Lung (tissue), 12 donors: Measurements from ENCODE around the gene RNASE11. TPM values are rescaled to one million over a fixed set of nuclear protein-coding genes. Genes with fewer than 3 reads are reported as not detected.

Source experiments
- ATAC-seq: fragments of 200-7000 bp; cut with Tn5 transposase; one replicate; pipeline ENCODE4 v1.9.1; 2020; ENCODE audit warnings: moderate number of reproducible peaks; ENCODE audit not compliant: insufficient read depth, low FRiP score
- DNase-seq, 3 donors: peaks; one replicate each; pipeline ENCODE4 v3.0.0-alpha.2; 2013 to 2017
- H3K27ac ChIP-seq, 2 donors: one replicate each; pipeline ENCODE4 v1.5.1; 2013; ENCODE audit warnings: mild to moderate bottlenecking in 2 of 2, moderate library complexity in 2 of 2, control low read depth in 1 of 2, inconsistent platforms in 1 of 2, low read depth in 1 of 2, low read length in 1 of 2
- H3K27me3 ChIP-seq, 3 donors: one replicate each; pipeline ENCODE4 v1.5.1; 2013; ENCODE audit warnings: low read length in 2 of 3; ENCODE audit not compliant: control insufficient read depth in 3 of 3, insufficient read depth in 3 of 3
- H3K36me3 ChIP-seq, 4 donors: one replicate each; pipeline ENCODE4 v1.5.1; 2013; ENCODE audit warnings: low read length in 4 of 4, mild to moderate bottlenecking in 1 of 4, moderate library complexity in 1 of 4; ENCODE audit not compliant: control insufficient read depth in 4 of 4, insufficient read depth in 4 of 4
- H3K4me1 ChIP-seq, 5 donors: one replicate each; pipeline ENCODE4 v1.5.1; 2013; ENCODE audit warnings: low read length in 5 of 5, mild to moderate bottlenecking in 2 of 5, moderate library complexity in 1 of 5; ENCODE audit not compliant: control insufficient read depth in 5 of 5, insufficient read depth in 5 of 5
- H3K4me3 ChIP-seq: one replicate; pipeline ENCODE4 v1.5.1; 2013; ENCODE audit warnings: mild to moderate bottlenecking, control low read depth, moderate library complexity
- H3K9ac ChIP-seq, 2 donors: one replicate each; pipeline ENCODE4 v1.5.1; 2013; ENCODE audit warnings: low read length in 2 of 2, control low read depth in 1 of 2; ENCODE audit not compliant: insufficient read depth in 1 of 2
- H3K9me3 ChIP-seq, 4 donors: one replicate each; pipeline ENCODE4 v1.5.1; 2013; ENCODE audit warnings: low read length in 3 of 4, mild to moderate bottlenecking in 1 of 4, moderate library complexity in 1 of 4; ENCODE audit not compliant: control insufficient read depth in 4 of 4, insufficient read depth in 3 of 4
- CTCF ChIP-seq: IDR thresholded peaks from 2 replicates; pipeline ENCODE4 v1.5.1; 2012; ENCODE audit warnings: mild to moderate bottlenecking; ENCODE audit errors: control extremely low read depth, extremely low read depth
- WGBS, 2 donors: extraction: QIAGEN DNeasy Blood & Tissue Kit; methylation state at CpG; one replicate each; pipeline ENCODE4 v1.1.7; 2013; 5-methylcytosine and 5-hydroxymethylcytosine counted together
- polyA plus RNA-seq, 2 donors: library from polyadenylated mRNA; stranded (reverse); fragments of 200-250 nt; gene quantifications; one replicate each; pipeline ENCODE4 v1.2.1, GENCODE V29; 2013
- total RNA-seq, 2 donors: library from RNA; depleted of rRNA in 1 of 2; stranded (reverse); fragments of >200 nt in 1 of 2; gene quantifications; one replicate each; pipeline ENCODE4 v1.2.1, GENCODE V29; 2014 to 2021
- donor health status: control.
- donor health status: control.
- donor health status: Bipolar disorder and iron deficiency.
- donor health status: healthy.
- donor health status: DM: yes; HTN: yes; CAD: no.

The RNASE11 gene
- total and polyA plus RNA-seq, 4 donors, result not detected

GRCh38 chr14:20557212-20557542 is 30.6 kb downstream of the RNASE11 start:
- H3K36me3 ChIP-seq, result no peaks in the 10 kb centered on the region
- no peak overlapping the region for H3K4me3 ChIP-seq
- 52 to 61% methylated on average over 2 of the region's 2 CpGs for WGBS, 2 donors
- H3K9ac ChIP-seq, result no peak overlapping the region
- no peaks in the 10 kb centered on the region for H3K9me3 ChIP-seq
- no peak for ATAC-seq
- H3K27me3 ChIP-seq, result no peaks in the 10 kb centered on the region
- DNase-seq, result no peak
- H3K27ac ChIP-seq, result no peak overlapping the region
- no peak for TF ChIP-seq CTCF
- H3K4me1 ChIP-seq, result peaks cover 0 to 2% (median 0%) of the 10 kb centered on the region in 5 donors

- Histone ChIP-seq H3K4me1 (peaks cover 0 to 2% (median 0%) of the 10 kb centered on the region in 5 donors), H3K36me3 (no peaks in the 10 kb centered on the region), H3K9ac (no peak overlapping the region), H3K9me3 (no peaks in the 10 kb centered on the region), H3K4me3 (no peak overlapping the region), H3K27me3 (no peaks in the 10 kb centered on the region), H3K27ac (no peak overlapping the region)
- ATAC-seq (no peak), DNase-seq (peak in 1 of 3 donors; percentile 1)
- no peak for TF ChIP-seq CTCF
- 38 to 43% methylated on average over 11 of the region's 11 CpGs for WGBS, 2 donors
Observed at GRCh38 chr14:20556500-20557211, 31.1 kb downstream of the RNASE11 start.

- H3K4me1 ChIP-seq, result peaks cover 0 to 2% (median 0%) of the 10 kb centered on the region in 5 donors
- 33 to 78% methylated on average over 3 of the region's 3 CpGs for WGBS, 2 donors
- H3K27me3 ChIP-seq, result no peaks in the 10 kb centered on the region
- no peak for TF ChIP-seq CTCF
- H3K9ac ChIP-seq, result no peak overlapping the region
- DNase-seq (no peak), ATAC-seq (no peak)
- no peaks in the 10 kb centered on the region for H3K9me3 ChIP-seq
- H3K4me3 ChIP-seq, result no peak overlapping the region
- no peak overlapping the region for H3K27ac ChIP-seq
- no peaks in the 10 kb centered on the region for H3K36me3 ChIP-seq
Observed at GRCh38 chr14:20555845-20556244, 32.0 kb downstream of the RNASE11 start.

GRCh38 chr14:20553024-20553423 is 34.8 kb downstream of the RNASE11 start:
- no peak for TF ChIP-seq CTCF
- Histone ChIP-seq H3K4me1 (no peaks in the 10 kb centered on the region), H3K9me3 (no peaks in the 10 kb centered on the region), H3K9ac (no peak overlapping the region), H3K27me3 (no peaks in the 10 kb centered on the region), H3K4me3 (no peak overlapping the region), H3K36me3 (no peaks in the 10 kb centered on the region), H3K27ac (no peak overlapping the region)
- ATAC-seq (no peak), DNase-seq (no peak)
